ENCODE results near the gene POU2AF3. TPM values are rescaled to one million over a fixed set of nuclear protein-coding genes. Genes with fewer than 3 reads are reported as not detected.

The POU2AF3 gene
- total and polyA plus RNA-seq, 3 experiments from 2014 or later, result not detected

- no peaks in the 10 kb centered on the region for H3K27me3 ChIP-seq (ENCODE audit: insufficient read depth, low read length, poor library complexity, severe bottlenecking)
- Mint-ChIP-seq H3K36me3 (no peaks in the 10 kb centered on the region), H3K27ac (no peak overlapping the region), H3K4me1 (no peaks in the 10 kb centered on the region), H3K9me3 (no peaks in the 10 kb centered on the region), H3K27me3 (peaks cover 0 to 17% of the 10 kb centered on the region in 2 donors), H3K4me3 (no peak overlapping the region)
- DNase-seq, result no peak
- no peak overlapping the region for H3K27ac ChIP-seq (ENCODE audit: low read depth, low read length)
- no peaks in the 10 kb centered on the region for H3K4me1 ChIP-seq (ENCODE audit: insufficient read depth, low read length)
- H3K36me3 ChIP-seq (ENCODE audit: insufficient read depth, low read length), result no peaks in the 10 kb centered on the region
- H3K9me3 ChIP-seq (ENCODE audit: low read length), result no peaks in the 10 kb centered on the region
- ChIA-PET CTCF (no interaction called here), POLR2A (no interaction called here)
- no peak overlapping the region for H3K4me3 ChIP-seq (ENCODE audit: low read length)
Observed at GRCh38 chr11:111349191-111349695, 50.9 kb downstream of the POU2AF3 start.

DNA sequence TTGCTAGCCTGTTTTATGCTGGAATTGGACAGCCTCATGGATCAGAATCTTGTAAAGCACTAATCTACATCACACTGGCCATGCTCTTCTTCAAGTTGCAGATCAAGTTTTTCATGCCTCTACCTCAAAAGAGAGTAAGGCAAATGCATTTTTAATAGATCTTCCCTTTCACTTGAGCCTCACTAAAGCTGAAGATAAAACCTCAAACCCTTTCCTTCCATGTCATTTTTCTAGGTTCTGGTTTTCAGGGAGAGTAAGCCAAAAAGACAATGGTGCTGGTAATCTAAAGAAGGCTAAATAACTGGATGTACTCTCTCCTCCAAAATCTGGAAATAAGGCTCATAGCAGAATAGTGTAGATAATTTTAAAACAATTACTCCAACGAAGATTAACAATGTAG lies 52.5 kb downstream of the POU2AF3 start:
- ChIA-PET CTCF (no interaction called here), POLR2A (no interaction called here)
- Mint-ChIP-seq H3K4me1 (no peaks in the 10 kb centered on the region), H3K36me3 (no peaks in the 10 kb centered on the region), H3K27me3 (peaks cover 0 to 13% of the 10 kb centered on the region in 2 donors), H3K4me3 (no peak overlapping the region), H3K27ac (no peak overlapping the region), H3K9me3 (no peaks in the 10 kb centered on the region)
- no peak overlapping the region for H3K27ac ChIP-seq (ENCODE audit: low read depth, low read length)
- no peaks in the 10 kb centered on the region for H3K36me3 ChIP-seq (ENCODE audit: insufficient read depth, low read length)
- no peak for DNase-seq
- no peak overlapping the region for H3K4me3 ChIP-seq (ENCODE audit: low read length)
- no peaks in the 10 kb centered on the region for H3K4me1 ChIP-seq (ENCODE audit: insufficient read depth, low read length)
- no peaks in the 10 kb centered on the region for H3K27me3 ChIP-seq (ENCODE audit: insufficient read depth, low read length, poor library complexity, severe bottlenecking)
- no peaks in the 10 kb centered on the region for H3K9me3 ChIP-seq (ENCODE audit: low read length)

- no peaks in the 10 kb centered on the region for H3K36me3 ChIP-seq (ENCODE audit: insufficient read depth, low read length)
- POLR2A ChIA-PET, result no interaction called here
- Mint-ChIP-seq H3K27me3 (peaks cover 0 to 10% of the 10 kb centered on the region in 2 donors), H3K27ac (no peak overlapping the region), H3K4me1 (no peaks in the 10 kb centered on the region), H3K9me3 (no peaks in the 10 kb centered on the region), H3K4me3 (no peak overlapping the region), H3K36me3 (no peaks in the 10 kb centered on the region)
- H3K27me3 ChIP-seq (ENCODE audit: insufficient read depth, low read length, poor library complexity, severe bottlenecking), result no peaks in the 10 kb centered on the region
- no peak overlapping the region for H3K4me3 ChIP-seq (ENCODE audit: low read length)
- no peak for DNase-seq
- no peak overlapping the region for H3K27ac ChIP-seq (ENCODE audit: low read depth, low read length)
- no peaks in the 10 kb centered on the region for H3K9me3 ChIP-seq (ENCODE audit: low read length)
- CTCF ChIA-PET, result no interaction called here
- no peaks in the 10 kb centered on the region for H3K4me1 ChIP-seq (ENCODE audit: insufficient read depth, low read length)
Observed at GRCh38 chr11:111351374-111352055, 53.2 kb downstream of the POU2AF3 start.

- H3K27me3 Mint-ChIP-seq, result peaks cover 0 to 3% of the 10 kb centered on the region in 2 donors
- Histone ChIP-seq H3K4me3 (ENCODE audit: low read length) (no peak overlapping the region), H3K27ac (ENCODE audit: low read depth, low read length) (no peak overlapping the region), H3K27me3 (ENCODE audit: insufficient read depth, low read length, poor library complexity, severe bottlenecking) (no peaks in the 10 kb centered on the region), H3K36me3 (ENCODE audit: insufficient read depth, low read length) (no peaks in the 10 kb centered on the region), H3K9me3 (ENCODE audit: low read length) (no peaks in the 10 kb centered on the region), H3K4me1 (ENCODE audit: insufficient read depth, low read length) (no peaks in the 10 kb centered on the region)
- ChIA-PET CTCF (no interaction called here), POLR2A (no interaction called here)
- H3K27ac Mint-ChIP-seq, result no peak overlapping the region
- no peak overlapping the region for H3K4me3 Mint-ChIP-seq
- H3K4me1 Mint-ChIP-seq, result no peaks in the 10 kb centered on the region
- no peaks in the 10 kb centered on the region for H3K36me3 Mint-ChIP-seq
- DNase-seq, result no peak
- H3K9me3 Mint-ChIP-seq, result no peaks in the 10 kb centered on the region
Observed at GRCh38 chr11:111352231-111352746, 53.9 kb downstream of the POU2AF3 start.

DNA sequence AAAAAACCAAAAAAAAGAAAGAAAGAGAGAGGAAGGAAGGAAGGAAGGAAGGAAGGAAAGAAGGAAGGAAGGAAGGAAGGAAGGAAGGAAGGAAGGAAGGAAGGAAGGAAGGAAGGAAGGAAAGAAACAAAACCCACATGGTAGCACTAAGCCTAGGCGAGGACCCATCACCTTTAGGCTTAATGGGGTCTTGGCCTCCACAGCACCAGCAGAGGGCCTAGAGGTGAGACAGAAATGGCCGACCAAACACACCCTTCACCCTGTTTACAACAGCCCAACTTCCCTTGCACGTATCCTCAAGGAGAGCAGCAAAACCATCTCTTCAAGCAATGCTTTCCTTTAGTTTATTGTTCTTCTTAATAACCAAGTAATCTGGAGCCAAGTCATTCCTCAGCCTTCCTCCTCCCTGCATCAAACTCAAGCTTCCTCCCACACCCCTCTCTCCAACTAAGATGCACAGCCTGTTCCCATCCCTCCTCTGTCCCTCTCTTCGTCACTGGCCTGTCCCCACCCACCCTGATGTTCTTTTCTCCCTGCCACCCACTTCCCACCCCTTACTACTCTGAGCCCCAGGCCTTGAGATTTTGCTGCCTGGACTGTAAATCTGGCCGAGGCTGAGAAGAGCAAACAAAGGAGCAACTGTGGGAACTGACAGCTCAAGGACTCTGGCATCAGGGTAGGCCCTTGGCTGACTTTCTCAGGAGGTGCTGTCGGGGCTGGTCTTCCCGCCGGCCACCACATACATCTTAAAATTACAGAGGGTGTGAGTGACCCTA lies 54.8 kb downstream of the POU2AF3 start:
- Histone ChIP-seq H3K27ac (ENCODE audit: low read depth, low read length) (no peak overlapping the region), H3K4me3 (ENCODE audit: low read length) (no peak overlapping the region), H3K9me3 (ENCODE audit: low read length) (no peaks in the 10 kb centered on the region), H3K4me1 (ENCODE audit: insufficient read depth, low read length) (no peaks in the 10 kb centered on the region), H3K27me3 (ENCODE audit: insufficient read depth, low read length, poor library complexity, severe bottlenecking) (no peaks in the 10 kb centered on the region), H3K36me3 (ENCODE audit: insufficient read depth, low read length) (no peaks in the 10 kb centered on the region)
- no peaks in the 10 kb centered on the region for H3K9me3 Mint-ChIP-seq
- no peaks in the 10 kb centered on the region for H3K4me1 Mint-ChIP-seq
- ChIA-PET POLR2A (no interaction called here), CTCF (no interaction called here)
- no peak overlapping the region for H3K4me3 Mint-ChIP-seq
- H3K36me3 Mint-ChIP-seq, result no peaks in the 10 kb centered on the region
- DNase-seq, result no peak
- no peak overlapping the region for H3K27ac Mint-ChIP-seq
- peaks cover 0 to 3% of the 10 kb centered on the region in 2 donors for H3K27me3 Mint-ChIP-seq

GRCh38 chr11:111353776-111354600 lies 55.6 kb downstream of the POU2AF3 start:
- POLR2A ChIA-PET, result no interaction called here
- H3K4me3 ChIP-seq (ENCODE audit: low read length), result no peak overlapping the region
- Mint-ChIP-seq H3K4me3 (no peak overlapping the region), H3K27me3 (peaks cover 0 to 3% of the 10 kb centered on the region in 2 donors), H3K9me3 (no peaks in the 10 kb centered on the region), H3K27ac (no peak overlapping the region), H3K4me1 (no peaks in the 10 kb centered on the region), H3K36me3 (no peaks in the 10 kb centered on the region)
- CTCF ChIA-PET, result no interaction called here
- no peak overlapping the region for H3K27ac ChIP-seq (ENCODE audit: low read depth, low read length)
- no peak for DNase-seq
- no peaks in the 10 kb centered on the region for H3K9me3 ChIP-seq (ENCODE audit: low read length)
- no peaks in the 10 kb centered on the region for H3K27me3 ChIP-seq (ENCODE audit: insufficient read depth, low read length, poor library complexity, severe bottlenecking)
- H3K36me3 ChIP-seq (ENCODE audit: insufficient read depth, low read length), result no peaks in the 10 kb centered on the region
- H3K4me1 ChIP-seq (ENCODE audit: insufficient read depth, low read length), result no peaks in the 10 kb centered on the region

- Histone ChIP-seq H3K9me3 (ENCODE audit: low read length) (no peaks in the 10 kb centered on the region), H3K36me3 (ENCODE audit: insufficient read depth, low read length) (no peaks in the 10 kb centered on the region), H3K4me3 (ENCODE audit: low read length) (no peak overlapping the region), H3K27me3 (ENCODE audit: insufficient read depth, low read length, poor library complexity, severe bottlenecking) (no peaks in the 10 kb centered on the region), H3K27ac (ENCODE audit: low read depth, low read length) (no peak overlapping the region), H3K4me1 (ENCODE audit: insufficient read depth, low read length) (no peaks in the 10 kb centered on the region)
- Mint-ChIP-seq H3K27me3 (peaks cover 0 to 3% of the 10 kb centered on the region in 2 donors), H3K9me3 (no peaks in the 10 kb centered on the region), H3K4me3 (no peak overlapping the region), H3K27ac (no peak overlapping the region), H3K4me1 (no peaks in the 10 kb centered on the region), H3K36me3 (no peaks in the 10 kb centered on the region)
- POLR2A ChIA-PET, result no interaction called here
- CTCF ChIA-PET, result no interaction called here
- DNase-seq, result no peak
Observed at GRCh38 chr11:111354601-111354891, 56.2 kb downstream of the POU2AF3 start.

- H3K4me3 Mint-ChIP-seq, result no peak overlapping the region
- Histone ChIP-seq H3K36me3 (ENCODE audit: insufficient read depth, low read length) (no peaks in the 10 kb centered on the region), H3K9me3 (ENCODE audit: low read length) (no peaks in the 10 kb centered on the region), H3K4me1 (ENCODE audit: insufficient read depth, low read length) (no peaks in the 10 kb centered on the region), H3K27ac (ENCODE audit: low read depth, low read length) (no peak overlapping the region), H3K4me3 (ENCODE audit: low read length) (no peak overlapping the region), H3K27me3 (ENCODE audit: insufficient read depth, low read length, poor library complexity, severe bottlenecking) (no peaks in the 10 kb centered on the region)
- CTCF ChIA-PET, result no interaction called here
- POLR2A ChIA-PET, result no interaction called here
- no peak overlapping the region for H3K27ac Mint-ChIP-seq
- peaks cover 0 to 3% of the 10 kb centered on the region in 2 donors for H3K27me3 Mint-ChIP-seq
- no peaks in the 10 kb centered on the region for H3K4me1 Mint-ChIP-seq
- DNase-seq, result no peak
- H3K9me3 Mint-ChIP-seq, result no peaks in the 10 kb centered on the region
- H3K36me3 Mint-ChIP-seq, result no peaks in the 10 kb centered on the region
Observed at GRCh38 chr11:111355101-111355500, 56.8 kb downstream of the POU2AF3 start.
